Karpas-422 (cell line): ENCODE measurements around the gene TIMM29. TPM values are rescaled to one million over a fixed set of nuclear protein-coding genes. Genes with fewer than 3 reads are reported as not detected.
"Not testable (repeated sequence)": the region's sequence is repeated elsewhere in the genome, so short reads cannot be mapped to it uniquely, and the experiment has no call there.

Source experiments
- DNase-seq: peaks from one replicate; pipeline ENCODE4 v3.0.0-alpha.2; 2015
- H2AFZ ChIP-seq: fragments of 200-600 bp; sonication (generic); 2 replicates; pipeline ENCODE4 v1.6.1; 2014; ENCODE audit warnings: antibody characterized with exemption, low read length, mixed read lengths
- H3K27ac ChIP-seq: fragments of 200-600 bp; sonication (generic); 2 replicates; pipeline ENCODE4 v1.5.1; 2014; ENCODE audit warnings: mild to moderate bottlenecking, low read length, moderate library complexity
- H3K27me3 ChIP-seq: fragments of 200-600 bp; sonication (generic); 2 replicates; pipeline ENCODE4 v1.6.1; 2014; ENCODE audit warnings: low read length, mixed read lengths
- H3K36me3 ChIP-seq: fragments of 200-600 bp; sonication (generic); 2 replicates; pipeline ENCODE4 v1.6.1; 2014; ENCODE audit warnings: low read length, mixed read lengths; ENCODE audit not compliant: insufficient read depth
- H3K4me1 ChIP-seq: fragments of 200-600 bp; sonication (generic); 2 replicates; pipeline ENCODE4 v1.6.1; 2014; ENCODE audit warnings: mild to moderate bottlenecking, low read length, mixed read lengths
- H3K4me2 ChIP-seq: fragments of 200-600 bp; sonication (generic); 2 replicates; pipeline ENCODE4 v1.6.1; 2014; ENCODE audit warnings: low read length, low read depth, mild to moderate bottlenecking; ENCODE audit not compliant: poor library complexity, severe bottlenecking
- H3K4me3 ChIP-seq: fragments of 200-600 bp; sonication (generic); 2 replicates; pipeline ENCODE4 v1.5.1; 2014; ENCODE audit warnings: mild to moderate bottlenecking, antibody characterized with exemption, low read length, mixed read lengths
- H3K79me2 ChIP-seq: fragments of 200-600 bp; sonication (generic); 2 replicates; pipeline ENCODE4 v1.6.1; 2014; ENCODE audit warnings: mild to moderate bottlenecking, low read length, mixed read lengths
- H3K9ac ChIP-seq: fragments of 200-600 bp; sonication (generic); 2 replicates; pipeline ENCODE4 v1.6.0; 2014; ENCODE audit warnings: low read length
- H3K9me2 ChIP-seq: fragments of 200-600 bp; sonication (generic), shearing (Covaris generic); replicated peaks from 2 replicates; pipeline ENCODE4 v1.6.0; 2014; ENCODE audit warnings: mild to moderate bottlenecking, low read length, moderate library complexity; ENCODE audit not compliant: insufficient read depth
- H3K9me3 ChIP-seq: fragments of 300-700, 200-600 bp; sonication (generic); 2 replicates; pipeline ENCODE4 v1.6.1; 2014; ENCODE audit warnings: low read length, mixed read lengths
- H4K20me1 ChIP-seq: fragments of 200-600 bp; sonication (generic); 2 replicates; pipeline ENCODE4 v1.6.1; 2014; ENCODE audit warnings: mild to moderate bottlenecking, antibody characterized with exemption, low read length, low read depth; ENCODE audit not compliant: insufficient read depth
- total RNA-seq: library from RNA; depleted of rRNA; stranded (reverse); fragments of >200 nt; shearing (Covaris generic); gene quantifications from 2 replicates; pipeline ENCODE4 v1.2.3, GENCODE V29; 2014; ENCODE audit warnings: low replicate concordance

Gene TIMM29
- total RNA-seq, 1 experiment from 2014 or later = 16.5 TPM

DNA sequence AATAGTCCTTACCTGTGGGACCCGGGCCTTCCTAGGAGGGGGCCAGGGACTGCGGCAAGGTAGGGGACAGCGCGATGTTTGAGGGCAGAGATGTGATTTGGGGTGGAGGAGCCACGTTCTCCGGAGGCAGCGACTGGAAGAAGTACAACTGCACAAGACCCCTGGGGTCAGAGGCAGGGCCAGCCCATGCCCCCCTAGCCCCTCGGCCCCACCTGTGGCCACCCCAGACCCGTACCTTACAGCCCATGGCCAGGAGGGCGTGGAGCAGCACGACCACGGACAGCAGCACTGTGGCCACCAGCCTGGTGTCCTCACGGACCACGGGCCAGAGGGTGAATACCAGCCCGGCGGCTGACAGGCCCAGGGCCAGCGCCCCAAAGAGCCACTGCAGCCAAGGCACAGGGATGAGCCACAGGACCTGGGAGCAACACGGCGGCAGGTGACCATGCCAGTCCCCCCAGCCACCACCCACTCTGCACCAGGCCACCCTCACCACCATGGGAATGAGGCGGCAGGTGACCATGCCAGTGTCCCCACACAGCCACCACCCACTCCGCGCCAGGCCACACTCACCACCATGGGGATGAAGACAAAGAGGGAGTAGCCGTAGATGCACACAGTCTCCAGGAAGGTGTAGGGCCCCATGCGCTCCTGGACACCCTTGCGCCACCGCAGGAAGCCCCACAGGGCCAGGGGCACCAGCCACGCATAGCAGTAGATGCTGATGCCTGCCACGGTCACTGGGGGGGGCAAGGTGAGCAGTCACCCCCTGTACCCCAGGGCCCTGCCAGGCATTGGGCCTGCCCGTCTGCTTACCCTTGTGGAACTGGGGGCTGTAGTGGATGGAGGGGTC lies 5.1 kb upstream of the TIMM29 start:
- H3K9me3 ChIP-seq = no peaks in the 10 kb centered on the region
- no peak for DNase-seq
- no peak overlapping the region for H2AFZ ChIP-seq
- H3K4me2 ChIP-seq = no peak overlapping the region
- no peaks in the 10 kb centered on the region; the same call in 1 of the 2 replicates for H3K36me3 ChIP-seq
- H3K4me1 ChIP-seq = peaks cover 11% of the 10 kb centered on the region
- H3K9ac ChIP-seq = no peak overlapping the region
- H3K27ac ChIP-seq = no peak overlapping the region
- peaks cover 12% of the 10 kb centered on the region for H3K79me2 ChIP-seq
- no peaks in the 10 kb centered on the region for H3K9me2 ChIP-seq
- H3K27me3 ChIP-seq = no peaks in the 10 kb centered on the region
- no peak overlapping the region for H3K4me3 ChIP-seq
- no peaks in the 10 kb centered on the region for H4K20me1 ChIP-seq

DNA sequence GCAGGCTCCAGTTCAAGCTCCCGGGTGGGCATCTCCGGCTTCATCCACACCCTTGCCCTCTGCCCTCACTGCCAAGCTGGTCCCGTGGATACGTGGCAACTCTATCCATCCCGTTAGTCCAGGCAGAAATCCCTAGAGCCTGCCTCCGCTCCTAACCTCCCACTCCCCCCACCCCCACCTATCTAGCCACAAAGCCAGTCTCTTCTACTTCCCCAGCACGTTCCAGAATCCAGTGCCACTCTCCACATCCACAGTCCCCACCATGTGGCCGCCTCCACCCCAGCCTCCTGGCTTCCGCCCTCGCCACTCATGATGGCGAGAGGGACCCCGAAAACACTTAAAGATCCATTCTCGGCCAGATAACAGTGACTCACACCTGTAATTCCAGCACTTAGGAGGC lies 4.0 kb upstream of the TIMM29 start:
- Histone ChIP-seq H2AFZ (no peak overlapping the region), H3K4me3 (no peak overlapping the region), H3K9ac (no peak overlapping the region)

DNA sequence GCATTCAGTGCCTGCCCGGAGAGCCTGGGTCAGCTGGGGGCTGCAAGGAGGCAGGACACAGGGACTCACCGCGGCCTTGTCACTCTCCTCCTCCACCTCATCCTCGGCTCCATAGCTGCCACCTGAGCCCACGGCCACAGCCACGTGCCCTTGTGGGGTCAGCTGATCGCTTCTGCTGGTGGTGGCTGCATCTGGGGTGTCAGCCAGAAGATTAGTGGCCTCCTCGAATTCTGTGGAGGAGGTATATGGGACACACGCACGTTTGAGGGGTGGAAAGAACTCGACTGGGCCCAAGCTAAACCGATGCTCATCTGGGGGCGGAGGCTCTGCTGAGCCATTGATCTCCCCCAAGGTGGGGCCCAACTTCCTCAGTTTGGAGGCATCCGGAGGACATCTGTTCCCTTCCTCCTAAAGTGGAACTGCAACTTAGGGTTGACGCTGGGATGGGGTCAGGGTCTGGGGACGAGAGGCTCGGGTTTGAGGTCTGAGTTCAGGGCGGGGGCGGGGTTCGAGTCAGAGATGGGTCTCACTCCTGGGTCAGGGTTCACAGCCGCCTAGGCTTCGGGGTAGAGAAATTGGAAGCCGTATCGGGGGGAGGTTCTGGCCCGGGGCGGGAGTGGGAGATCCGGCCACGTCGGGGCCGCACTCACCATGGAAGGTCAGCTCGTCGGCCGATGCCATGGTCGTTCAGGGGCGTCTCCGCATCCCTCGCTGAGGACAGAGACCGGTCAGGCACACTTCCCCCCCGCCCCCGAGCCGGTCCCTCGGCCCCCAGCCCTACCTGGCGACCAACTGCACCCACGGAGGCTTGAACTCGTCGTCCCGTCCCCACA lies 665 bp upstream of the TIMM29 start:
- Histone ChIP-seq H3K9me3 (no peaks in the 10 kb centered on the region), H3K27me3 (no peaks in the 10 kb centered on the region), H3K4me3 (peak overlapping the region; percentile 99), H4K20me1 (peaks cover 9% of the 10 kb centered on the region; the same call in 1 of the 2 replicates), H3K79me2 (peaks cover 43% of the 10 kb centered on the region), H3K9ac (peak overlapping the region; percentile 95), H3K36me3 (peaks cover 5% of the 10 kb centered on the region; the same call in 1 of the 2 replicates), H3K9me2 (no peaks in the 10 kb centered on the region), H3K4me1 (peaks cover 22% of the 10 kb centered on the region), H3K4me2 (peak overlapping the region; percentile 99), H2AFZ (no peak overlapping the region; the same call in 1 of the 2 replicates), H3K27ac (peak overlapping the region; percentile 60)
- peak; percentile 62 for DNase-seq

More for the DNA sequence above, 4.0 kb upstream of the TIMM29 start:
- H4K20me1 ChIP-seq = peaks cover 8% of the 10 kb centered on the region; the same call in 1 of the 2 replicates
- no peak for DNase-seq
- no peaks in the 10 kb centered on the region; the same call in 1 of the 2 replicates for H3K36me3 ChIP-seq
- H3K4me1 ChIP-seq = peaks cover 15% of the 10 kb centered on the region
- no peak overlapping the region for H3K27ac ChIP-seq
- H3K4me2 ChIP-seq = no peak overlapping the region
- no peaks in the 10 kb centered on the region for H3K9me3 ChIP-seq
- H3K9me2 ChIP-seq = no peaks in the 10 kb centered on the region
- peaks cover 22% of the 10 kb centered on the region for H3K79me2 ChIP-seq
- H3K27me3 ChIP-seq = no peaks in the 10 kb centered on the region

GRCh38 chr19:10929402-10929794 lies 787 bp downstream of the TIMM29 start:
- no peak for DNase-seq
- Histone ChIP-seq H3K4me2 (peak overlapping the region; percentile 99), H3K36me3 (peaks cover 5% of the 10 kb centered on the region; the same call in 1 of the 2 replicates), H3K9me2 (no peaks in the 10 kb centered on the region), H3K27ac (no peak overlapping the region), H4K20me1 (peaks cover 9% of the 10 kb centered on the region; the same call in 1 of the 2 replicates), H3K9me3 (no peaks in the 10 kb centered on the region), H3K4me1 (peaks cover 22% of the 10 kb centered on the region), H3K79me2 (peaks cover 43% of the 10 kb centered on the region), H3K27me3 (no peaks in the 10 kb centered on the region), H3K9ac (peak overlapping the region; percentile 95), H3K4me3 (peak overlapping the region; percentile 99), H2AFZ (no peak overlapping the region)

DNA sequence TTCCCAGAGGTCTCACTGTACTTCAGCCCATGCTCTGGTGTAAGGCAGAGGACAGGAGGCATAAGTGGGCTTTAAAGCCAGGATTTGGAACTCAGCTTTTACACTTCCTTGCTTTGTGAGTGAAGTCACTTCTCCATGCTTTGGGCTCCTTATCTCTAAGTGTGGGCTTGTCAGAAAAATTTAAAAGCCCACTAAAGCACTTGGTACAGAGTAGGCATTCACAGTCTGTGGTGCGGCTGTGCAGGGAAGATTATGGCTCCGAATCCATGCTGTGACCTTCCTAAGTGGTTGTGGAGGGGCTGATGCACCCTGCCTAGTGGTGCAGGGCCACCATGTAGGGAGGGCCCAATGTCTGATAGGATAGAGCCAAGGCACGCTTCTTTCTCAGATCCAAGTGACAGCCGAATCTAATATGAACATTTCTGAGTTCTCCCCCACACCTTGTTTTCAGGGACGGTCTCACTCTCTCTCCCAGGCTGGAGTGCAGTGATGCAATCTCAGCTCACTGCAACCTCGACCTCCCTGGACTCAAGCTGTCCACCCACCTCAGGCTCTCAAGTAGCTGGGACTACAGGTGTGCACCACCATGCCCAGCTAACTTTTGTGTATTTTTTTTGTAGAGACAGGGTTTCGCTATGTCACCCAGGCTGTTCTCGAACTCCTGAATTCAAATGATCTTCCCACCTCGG lies 6.9 kb downstream of the TIMM29 start:
- Histone ChIP-seq H3K4me1 (peaks cover 8% of the 10 kb centered on the region), H2AFZ (no peak overlapping the region), H3K36me3 (peaks cover 3% of the 10 kb centered on the region; the same call in 1 of the 2 replicates), H3K9me3 (no peaks in the 10 kb centered on the region), H4K20me1 (no peaks in the 10 kb centered on the region), H3K4me3 (no peak overlapping the region), H3K9me2 (no peaks in the 10 kb centered on the region), H3K27me3 (no peaks in the 10 kb centered on the region), H3K27ac (no peak overlapping the region), H3K4me2 (no peak overlapping the region), H3K79me2 (peaks cover 12% of the 10 kb centered on the region), H3K9ac (no peak overlapping the region)
- no peak for DNase-seq

DNA sequence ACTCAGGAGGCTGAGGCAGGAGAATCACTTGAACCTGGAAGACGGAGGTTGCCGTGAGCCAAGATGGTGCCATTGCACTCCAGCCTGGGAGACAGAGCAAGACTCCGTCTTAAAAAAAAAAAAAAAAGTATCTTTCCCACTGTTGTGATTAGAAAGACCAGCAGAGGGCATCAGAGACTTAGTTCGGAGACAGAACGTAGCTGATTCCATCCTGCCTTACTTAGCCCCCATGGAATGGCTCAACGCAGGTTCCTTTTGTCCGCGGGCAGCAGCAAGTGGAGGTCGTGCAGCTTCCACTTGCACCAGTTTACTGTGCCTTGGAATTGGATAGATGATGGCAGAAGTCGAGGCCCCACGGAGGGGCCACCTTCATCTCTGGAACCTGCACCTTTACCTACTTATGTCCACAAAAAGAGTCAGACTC lies 8.1 kb downstream of the TIMM29 start:
- no peaks in the 10 kb centered on the region for H3K9me3 ChIP-seq
- H3K79me2 ChIP-seq = peaks cover 5% of the 10 kb centered on the region; the same call in 1 of the 2 replicates
- H3K27ac ChIP-seq = no peak overlapping the region
- H2AFZ ChIP-seq = no peak overlapping the region
- no peaks in the 10 kb centered on the region for H3K27me3 ChIP-seq
- H3K36me3 ChIP-seq = no peaks in the 10 kb centered on the region
- H3K4me1 ChIP-seq = peaks cover 8% of the 10 kb centered on the region
- no peak overlapping the region for H3K4me3 ChIP-seq
- peak; percentile 90 for DNase-seq
- no peak overlapping the region for H3K9ac ChIP-seq
- H4K20me1 ChIP-seq = no peaks in the 10 kb centered on the region
- no peak overlapping the region for H3K4me2 ChIP-seq
- no peaks in the 10 kb centered on the region for H3K9me2 ChIP-seq

DNA sequence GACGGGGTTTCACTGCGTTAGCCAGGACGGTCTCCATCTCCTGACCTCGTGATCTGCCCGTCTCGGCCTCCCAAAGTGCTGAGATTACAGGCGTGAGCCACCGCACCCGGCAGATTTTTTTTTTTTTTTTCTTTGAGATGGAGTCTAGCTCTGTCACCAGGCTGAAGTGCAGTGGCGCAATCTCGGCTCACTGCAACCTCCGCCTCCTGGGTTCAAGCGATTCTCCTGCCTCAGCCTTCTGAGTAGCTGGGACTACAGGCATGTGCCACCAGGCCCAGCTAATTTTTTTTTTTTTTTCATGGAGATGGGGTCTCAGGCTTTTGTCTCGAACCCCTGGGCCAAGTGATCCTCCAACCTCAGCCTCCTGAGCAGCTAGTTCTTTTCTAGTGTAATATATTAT lies 13.0 kb downstream of the TIMM29 start:
- H3K4me3 ChIP-seq, H4K20me1 ChIP-seq, H3K9me2 ChIP-seq, H3K36me3 ChIP-seq, H2AFZ ChIP-seq, H3K79me2 ChIP-seq, H3K27ac ChIP-seq, DNase-seq, H3K4me1 ChIP-seq, H3K9ac ChIP-seq, H3K27me3 ChIP-seq, H3K4me2 ChIP-seq, H3K9me3 ChIP-seq: not testable (repeated sequence)
